ENCODE results near the gene IMPDH1.

- TF ChIP-seq POLR2A (IDR thresholded peaks at IDR 0.05), result no peak
- TF ChIP-seq, protein P1, sequence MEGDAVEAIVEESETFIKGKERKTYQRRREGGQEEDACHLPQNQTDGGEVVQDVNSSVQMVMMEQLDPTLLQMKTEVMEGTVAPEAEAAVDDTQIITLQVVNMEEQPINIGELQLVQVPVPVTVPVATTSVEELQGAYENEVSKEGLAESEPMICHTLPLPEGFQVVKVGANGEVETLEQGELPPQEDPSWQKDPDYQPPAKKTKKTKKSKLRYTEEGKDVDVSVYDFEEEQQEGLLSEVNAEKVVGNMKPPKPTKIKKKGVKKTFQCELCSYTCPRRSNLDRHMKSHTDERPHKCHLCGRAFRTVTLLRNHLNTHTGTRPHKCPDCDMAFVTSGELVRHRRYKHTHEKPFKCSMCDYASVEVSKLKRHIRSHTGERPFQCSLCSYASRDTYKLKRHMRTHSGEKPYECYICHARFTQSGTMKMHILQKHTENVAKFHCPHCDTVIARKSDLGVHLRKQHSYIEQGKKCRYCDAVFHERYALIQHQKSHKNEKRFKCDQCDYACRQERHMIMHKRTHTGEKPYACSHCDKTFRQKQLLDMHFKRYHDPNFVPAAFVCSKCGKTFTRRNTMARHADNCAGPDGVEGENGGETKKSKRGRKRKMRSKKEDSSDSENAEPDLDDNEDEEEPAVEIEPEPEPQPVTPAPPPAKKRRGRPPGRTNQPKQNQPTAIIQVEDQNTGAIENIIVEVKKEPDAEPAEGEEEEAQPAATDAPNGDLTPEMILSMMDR (IDR thresholded peaks at IDR 0.05), result no peak
These were observed 45.5 kb downstream of the IMPDH1 start for GRCh38 chr7:128364166-128364870.
